Hepatocyte (in vitro differentiated cells): ENCODE data around the gene RBM19.

Experiments
- CTCF ChIP-seq: fragments of 200-600 bp; sonication (generic); IDR thresholded peaks from 2 replicates; pipeline ENCODE4 v1.5.1; 2016; ENCODE audit warnings: antibody characterized with exemption, mild to moderate bottlenecking; ENCODE audit not compliant: poor library complexity
- EZH2 ChIP-seq: fragments of 200-600 bp; sonication (generic); IDR thresholded peaks from 2 replicates; pipeline ENCODE4 v1.6.1; 2016; ENCODE audit warnings: antibody characterized with exemption, mild to moderate bottlenecking, borderline replicate concordance

- no peak for TF ChIP-seq EZH2
- no peak for TF ChIP-seq CTCF
These were observed 67.0 kb downstream of the RBM19 start for GRCh38 chr12:113899042-113899560.
